Stimulated activated CD4-positive, alpha-beta T cell treated with anti-CD3 and anti-CD28 coated beads, Interleukin-4, amount 100 ng/mL, for 4 hours (primary cell): ENCODE data around the gene MTIF2.
A peak's percentile ranks its signal among the peaks of the same experiment; 100 is the strongest.
"Not testable (repeated sequence)": the region's sequence is repeated elsewhere in the genome, so short reads cannot be mapped to it uniquely, and the experiment has no call there.

ENCODE experiments used
- DNase-seq, 2 experiments: peaks; one replicate each; pipeline ENCODE4 v3.0.0-alpha.2; 2020

The MTIF2 gene

GRCh38 chr2:55268907-55269644 lies at the start of gene MTIF2:
Gene MTIF2, minus strand, starts transcription at chr2:55269231. Its CDS starts 5,373 bp downstream, at chr2:55263858.
- DNase-seq = peak; percentile 79 to 86

- no peak for DNase-seq
Observed at GRCh38 chr2:55314985-55315384, 46.0 kb upstream of the MTIF2 start.

GRCh38 chr2:55311444-55311870 lies 42.4 kb upstream of the MTIF2 start:
- peak in 1 of 2 experiments; percentile 8 for DNase-seq

GRCh38 chr2:55309446-55309845 lies 40.4 kb upstream of the MTIF2 start:
- no peak for DNase-seq

- no peak for DNase-seq
Observed at GRCh38 chr2:55302241-55302640, 33.2 kb upstream of the MTIF2 start.

GRCh38 chr2:55301277-55301676 lies 32.2 kb upstream of the MTIF2 start:
- no peak for DNase-seq

GRCh38 chr2:55296393-55296792 lies 27.4 kb upstream of the MTIF2 start:
- DNase-seq = no peak

GRCh38 chr2:55283083-55283482 lies 14.1 kb upstream of the MTIF2 start:
- no peak for DNase-seq

- DNase-seq = peak; percentile 81 to 86
Observed at GRCh38 chr2:55282110-55282917, 13.3 kb upstream of the MTIF2 start.

- DNase-seq = not testable (repeated sequence)
Observed at GRCh38 chr2:55280851-55281546, 12.0 kb upstream of the MTIF2 start.

- not testable (repeated sequence) for DNase-seq
Observed at GRCh38 chr2:55279859-55280424, 10.9 kb upstream of the MTIF2 start.

GRCh38 chr2:55279214-55279835 lies 10.3 kb upstream of the MTIF2 start:
- DNase-seq = not testable (repeated sequence)

GRCh38 chr2:55277310-55277709 lies 8.3 kb upstream of the MTIF2 start:
- DNase-seq = no peak

GRCh38 chr2:55274346-55274745 lies 5.3 kb upstream of the MTIF2 start:
- DNase-seq = not testable (repeated sequence)

GRCh38 chr2:55269645-55269990 lies 587 bp upstream of the MTIF2 start:
- DNase-seq = no peak

GRCh38 chr2:55268288-55268906 lies 634 bp downstream of the MTIF2 start:
- DNase-seq = no peak

GRCh38 chr2:55259586-55259985 lies 9.4 kb downstream of the MTIF2 start:
- not testable (repeated sequence) for DNase-seq

GRCh38 chr2:55252832-55253231 lies 16.2 kb downstream of the MTIF2 start:
- no peak for DNase-seq

- no peak for DNase-seq
Observed at GRCh38 chr2:55247025-55247424, 22.0 kb downstream of the MTIF2 start.

GRCh38 chr2:55245411-55245810 lies 23.6 kb downstream of the MTIF2 start:
- no peak for DNase-seq

GRCh38 chr2:55242617-55243016 lies 26.4 kb downstream of the MTIF2 start:
- no peak for DNase-seq

- DNase-seq = not testable (repeated sequence)
Observed at GRCh38 chr2:55241582-55241981, 27.4 kb downstream of the MTIF2 start.
